B cell (primary cell): ENCODE measurements around the gene ORC1. TPM values are rescaled to one million over a fixed set of nuclear protein-coding genes. Genes with fewer than 3 reads are reported as not detected.

Experiments used
- ATAC-seq: fragments of 200-7000 bp; cut with Tn5 transposase; one replicate; pipeline ENCODE4 v1.10.0; 2021; ENCODE audit warnings: low read depth, mild to moderate bottlenecking, moderate number of reproducible peaks, moderate library complexity
- CTCF ChIA-PET: fragments of 350-600 bp; sonication (Branson Sonifier 250); formaldehyde crosslinking; loops from one replicate; lab custom pipeline; 2021; ENCODE audit warnings: antibody characterized with exemption, inconsistent platforms; lab: Charles Lee
- POLR2A ChIA-PET: fragments of 350-600 bp; sonication (Branson Sonifier 250); formaldehyde crosslinking; loops from one replicate; lab custom pipeline; 2021; ENCODE audit warnings: antibody characterized with exemption; lab: Charles Lee
- DNase-seq: peaks from one replicate; pipeline ENCODE4 v3.0.0; 2013
- H2AFZ ChIP-seq: 2 replicates; pipeline ENCODE4 v1.6.1; 2012; ENCODE audit warnings: mild to moderate bottlenecking, low read depth, low read length; ENCODE audit not compliant: insufficient read depth, poor library complexity, severe bottlenecking
- H3K27ac ChIP-seq, 2 donors: 1 replicate in 1 of 2; 2 replicates in 1 of 2; pipeline ENCODE4 v1.5.1; 2012 to 2013; ENCODE audit warnings: low read length in 2 of 2, mild to moderate bottlenecking in 2 of 2, moderate library complexity in 1 of 2
- H3K27me3 ChIP-seq, 4 experiments: fragments of 200-600 bp in 1 of 4; sonication (generic) in 1 of 4; replicated peaks in 1 of 4; 1 replicate in 2 of 4; 2 replicates in 2 of 4; pipeline versions ENCODE4 v1.6.1 to v1.7.0; 2013 to 2016; ENCODE audit warnings: low read length in 3 of 4, mild to moderate bottlenecking in 2 of 4, mixed read lengths in 1 of 4, moderate library complexity in 1 of 4; ENCODE audit not compliant: insufficient read depth in 4 of 4, control insufficient read depth in 3 of 4; ENCODE audit errors: control extremely low read depth in 1 of 4
- H3K36me3 ChIP-seq, 2 experiments: replicated peaks in 1 of 2; 1 replicate in 1 of 2; 2 replicates in 1 of 2; pipeline versions ENCODE4 v1.6.1 to v1.7.1; 2013; ENCODE audit warnings: low read length in 1 of 2; ENCODE audit not compliant: insufficient read depth in 2 of 2, control insufficient read depth in 1 of 2; ENCODE audit errors: control extremely low read depth in 1 of 2, extremely low read depth in 1 of 2
- H3K4me1 ChIP-seq, 2 donors: fragments of 200-600 bp in 1 of 2; sonication (generic) in 1 of 2; 1 replicate in 1 of 2; 2 replicates in 1 of 2; pipeline versions ENCODE4 v1.5.1 to v1.6.1; 2013 to 2017; ENCODE audit warnings: low read length in 2 of 2; ENCODE audit not compliant: control insufficient read depth in 2 of 2, insufficient read depth in 2 of 2
- H3K4me2 ChIP-seq: replicated peaks from 2 replicates; pipeline ENCODE3; 2012; ENCODE audit warnings: mild to moderate bottlenecking, low read depth, low read length; ENCODE audit not compliant: poor library complexity, severe bottlenecking
- H3K4me3 ChIP-seq, 5 experiments: fragments of 200-600 bp in 1 of 5; sonication (generic) in 1 of 5; 1 replicate in 3 of 5; 2 replicates in 2 of 5; pipeline versions ENCODE4 v1.5.1 to v1.7.0; 2011 to 2016; ENCODE audit warnings: low read length in 4 of 5, mild to moderate bottlenecking in 4 of 5, low read depth in 2 of 5, control low read depth in 1 of 5, moderate library complexity in 1 of 5; ENCODE audit not compliant: insufficient read depth in 1 of 5; ENCODE audit errors: control extremely low read depth in 1 of 5, extremely low read depth in 1 of 5
- H3K79me2 ChIP-seq: fragments of 200-600 bp; sonication (generic); one replicate; pipeline ENCODE4 v1.6.0; 2016; ENCODE audit warnings: low read length; ENCODE audit not compliant: control insufficient read depth, insufficient read depth
- H3K9ac ChIP-seq: fragments of 200-600 bp; sonication (generic); 2 replicates; pipeline ENCODE4 v1.6.1; 2017; ENCODE audit warnings: mild to moderate bottlenecking, low read length, moderate library complexity
- H3K9me3 ChIP-seq, 3 donors: one replicate each; pipeline versions ENCODE4 v1.6.1 to v1.7.1; 2013; ENCODE audit warnings: low read length in 2 of 3; ENCODE audit not compliant: control insufficient read depth in 2 of 3, insufficient read depth in 1 of 3; ENCODE audit errors: control extremely low read depth in 1 of 3
- H4K20me1 ChIP-seq: 2 replicates; pipeline ENCODE4 v1.6.0; 2012; ENCODE audit warnings: mild to moderate bottlenecking, low read length; ENCODE audit not compliant: insufficient read depth, control insufficient read depth, poor library complexity, severe bottlenecking
- H3K27ac Mint-ChIP-seq: one replicate; pipeline ENCODE4 v1.8.0; 2021; ENCODE audit warnings: mixed read lengths
- H3K27me3 Mint-ChIP-seq: one replicate; pipeline ENCODE4 v1.8.0; 2021; ENCODE audit warnings: mixed read lengths
- H3K4me1 Mint-ChIP-seq: one replicate; pipeline ENCODE4 v1.8.0; 2021; ENCODE audit warnings: mixed read lengths
- H3K4me3 Mint-ChIP-seq: one replicate; pipeline ENCODE4 v1.8.0; 2021; ENCODE audit warnings: mixed read lengths
- H3K9me3 Mint-ChIP-seq: one replicate; pipeline ENCODE4 v1.8.0; 2022; ENCODE audit warnings: mixed read lengths; ENCODE audit not compliant: insufficient read depth
- EZH2 ChIP-seq: IDR thresholded peaks from 2 replicates; pipeline ENCODE4 v1.6.1; 2012; ENCODE audit warnings: borderline replicate concordance, low read depth, mild to moderate bottlenecking, moderate library complexity, low read length; ENCODE audit not compliant: insufficient read depth, poor library complexity, severe bottlenecking
- WGBS: methylation state at CpG from one replicate; pipeline ENCODE4 v1.1.5; 2013; ENCODE audit warnings: missing lambda C conversion rate; ENCODE audit not compliant: insufficient coverage; 5-methylcytosine and 5-hydroxymethylcytosine counted together
- intact Hi-C: fragments of 100-400 bp; cut with micrococcal nuclease; formaldehyde crosslinking; loops from one replicate; pipeline ENCODE4 v1.10.0; 2022
- polyA plus RNA-seq: library from polyadenylated mRNA; depleted of rRNA; stranded (reverse); fragments of >200 nt; gene quantifications from 2 replicates; pipeline ENCODE4 v1.2.3, GENCODE V29; 2012
- total RNA-seq, 2 donors: library from RNA; stranded (reverse); fragments of 120-200 nt in 1 of 2; gene quantifications; 1 replicate in 1 of 2; 2 replicates in 1 of 2; pipeline versions ENCODE4 v1.2.3 to v1.2.4, GENCODE V29; 2013 to 2022
- TF ChIP-seq, protein P1 (sequence below): fragments of 200-600 bp; IDR thresholded peaks from one replicate; pipeline ENCODE4 v1.8.0; 2022; ENCODE audit warnings: antibody characterized with exemption, mild to moderate bottlenecking

ORC1 gene
- total and polyA plus RNA-seq, 2 donors (not counting 1 experiment from before 2014, with no cell fraction given), result 0.78 to 1.3 TPM

DNA sequence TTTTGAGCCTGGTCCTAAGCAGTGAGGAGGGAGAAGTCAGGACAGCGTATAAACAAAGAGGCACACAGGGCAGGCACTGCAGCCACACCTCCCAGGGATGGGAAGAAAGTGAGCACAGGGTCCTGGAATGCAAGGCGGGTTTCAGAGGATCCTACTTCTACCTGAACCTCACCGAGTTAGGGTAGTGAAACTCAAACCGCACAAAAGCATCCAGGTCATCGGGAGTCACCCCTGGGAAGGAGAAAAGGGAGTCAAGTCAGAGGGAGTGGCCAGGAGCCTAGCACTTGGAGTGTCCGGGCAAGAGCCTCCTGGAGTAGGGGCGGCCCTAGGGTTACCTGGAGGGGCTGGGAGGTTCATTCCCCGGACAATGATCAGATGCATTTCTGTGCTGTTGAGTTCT lies 48.8 kb downstream of the ORC1 start:
- H2AFZ ChIP-seq, result no peak overlapping the region
- Mint-ChIP-seq H3K27ac (no peak overlapping the region), H3K4me3 (no peak overlapping the region), H3K27me3 (no peaks in the 10 kb centered on the region), H3K4me1 (no peaks in the 10 kb centered on the region), H3K9me3 (no peaks in the 10 kb centered on the region)
- no peak for DNase-seq
- H3K9me3 ChIP-seq, result no peaks in the 10 kb centered on the region
- H3K4me3 ChIP-seq, result no peak overlapping the region
- intact Hi-C loops, result no loop called here
- H4K20me1 ChIP-seq, result peaks cover 7% of the 10 kb centered on the region
- peaks cover 7 to 89% of the 10 kb centered on the region in 2 experiments for H3K36me3 ChIP-seq
- no peak for ATAC-seq
- H3K27me3 ChIP-seq, result no peaks in the 10 kb centered on the region
- TF ChIP-seq, protein P1, sequence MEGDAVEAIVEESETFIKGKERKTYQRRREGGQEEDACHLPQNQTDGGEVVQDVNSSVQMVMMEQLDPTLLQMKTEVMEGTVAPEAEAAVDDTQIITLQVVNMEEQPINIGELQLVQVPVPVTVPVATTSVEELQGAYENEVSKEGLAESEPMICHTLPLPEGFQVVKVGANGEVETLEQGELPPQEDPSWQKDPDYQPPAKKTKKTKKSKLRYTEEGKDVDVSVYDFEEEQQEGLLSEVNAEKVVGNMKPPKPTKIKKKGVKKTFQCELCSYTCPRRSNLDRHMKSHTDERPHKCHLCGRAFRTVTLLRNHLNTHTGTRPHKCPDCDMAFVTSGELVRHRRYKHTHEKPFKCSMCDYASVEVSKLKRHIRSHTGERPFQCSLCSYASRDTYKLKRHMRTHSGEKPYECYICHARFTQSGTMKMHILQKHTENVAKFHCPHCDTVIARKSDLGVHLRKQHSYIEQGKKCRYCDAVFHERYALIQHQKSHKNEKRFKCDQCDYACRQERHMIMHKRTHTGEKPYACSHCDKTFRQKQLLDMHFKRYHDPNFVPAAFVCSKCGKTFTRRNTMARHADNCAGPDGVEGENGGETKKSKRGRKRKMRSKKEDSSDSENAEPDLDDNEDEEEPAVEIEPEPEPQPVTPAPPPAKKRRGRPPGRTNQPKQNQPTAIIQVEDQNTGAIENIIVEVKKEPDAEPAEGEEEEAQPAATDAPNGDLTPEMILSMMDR, result no peak
- POLR2A ChIA-PET, result no interaction called here
- WGBS, result 98% methylated on average over 7 of the region's 8 CpGs
- H3K27ac ChIP-seq, result no peak overlapping the region
- no peak overlapping the region for H3K9ac ChIP-seq
- CTCF ChIA-PET, result no interaction called here
- H3K4me2 ChIP-seq, result no peak overlapping the region
- H3K4me1 ChIP-seq, result no peaks in the 10 kb centered on the region
- H3K79me2 ChIP-seq, result no peaks in the 10 kb centered on the region

DNA sequence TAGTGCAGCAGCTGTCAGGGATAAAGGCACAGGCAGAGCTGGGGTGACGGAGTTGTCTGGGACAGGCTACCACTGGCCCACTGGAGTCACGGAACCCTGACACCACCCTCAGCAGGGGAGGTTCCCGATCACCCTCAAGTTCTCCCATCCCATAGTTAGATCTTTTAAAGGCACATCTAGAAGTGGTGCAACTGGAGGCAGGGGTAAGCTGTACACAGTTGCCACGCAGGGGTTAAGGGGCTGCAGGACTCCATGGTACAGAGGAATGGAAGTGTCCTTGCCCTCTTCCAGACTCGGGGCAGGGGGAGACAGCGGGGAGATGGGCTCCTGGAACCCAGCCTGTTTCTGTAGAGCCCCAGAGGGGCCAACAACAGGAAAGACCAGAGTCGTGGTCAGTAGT lies 51.5 kb downstream of the ORC1 start:
- H3K36me3 ChIP-seq, result peaks cover 7 to 62% of the 10 kb centered on the region in 2 experiments
- no peaks in the 10 kb centered on the region for H3K27me3 Mint-ChIP-seq
- H3K79me2 ChIP-seq, result no peaks in the 10 kb centered on the region
- no peak overlapping the region for H3K4me3 Mint-ChIP-seq
- H3K4me2 ChIP-seq, result no peak overlapping the region
- no peaks in the 10 kb centered on the region for H4K20me1 ChIP-seq
- no peak overlapping the region for H3K4me3 ChIP-seq
- no peaks in the 10 kb centered on the region for H3K4me1 Mint-ChIP-seq
- H3K27ac Mint-ChIP-seq, result no peak overlapping the region
- intact Hi-C loops, result no loop called here
- H3K4me1 ChIP-seq, result no peaks in the 10 kb centered on the region
- no peaks in the 10 kb centered on the region for H3K9me3 Mint-ChIP-seq
- CTCF ChIA-PET, result no interaction called here
- no peak for ATAC-seq
- H3K27me3 ChIP-seq, result no peaks in the 10 kb centered on the region
- TF ChIP-seq EZH2, result no peak
- TF ChIP-seq, protein P1, result no peak
- H3K27ac ChIP-seq, result no peak overlapping the region
- WGBS, result 94% methylated on average over 6 of the region's 7 CpGs
- no peak for DNase-seq
- no peak overlapping the region for H3K9ac ChIP-seq
- H2AFZ ChIP-seq, result no peak overlapping the region
- POLR2A ChIA-PET, result no interaction called here
- no peaks in the 10 kb centered on the region for H3K9me3 ChIP-seq
